NCI-H1092 treated with DMSO at 0.1 percent for 48 hours (cell line): ENCODE data around the gene DYNC2LI1.

ENCODE experiments used
- DNase-seq: peaks from one replicate; lab custom pipeline; 2025; lab: John Stamatoyannopoulos, UW

The DYNC2LI1 gene

DNA sequence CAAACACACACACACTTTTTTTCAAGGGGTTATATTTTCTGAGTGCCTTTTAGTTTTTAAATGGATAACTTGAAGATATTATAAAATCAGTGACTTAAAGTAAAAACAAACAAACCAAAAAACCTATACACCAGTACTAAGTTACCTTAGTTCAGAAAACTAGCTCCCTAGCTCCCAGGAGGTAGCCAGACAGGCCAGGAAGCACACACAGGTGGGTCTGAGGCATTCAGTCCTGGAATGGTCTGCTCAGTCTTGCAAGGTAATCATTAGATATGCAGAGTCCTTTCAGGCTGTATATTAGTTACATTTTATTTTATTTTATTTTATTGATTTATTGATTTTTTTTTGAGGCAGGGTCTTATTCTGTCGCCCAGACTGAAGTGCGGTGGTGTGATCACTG is 10.7 kb upstream of the DYNC2LI1 start:
- no peak for DNase-seq

DNA sequence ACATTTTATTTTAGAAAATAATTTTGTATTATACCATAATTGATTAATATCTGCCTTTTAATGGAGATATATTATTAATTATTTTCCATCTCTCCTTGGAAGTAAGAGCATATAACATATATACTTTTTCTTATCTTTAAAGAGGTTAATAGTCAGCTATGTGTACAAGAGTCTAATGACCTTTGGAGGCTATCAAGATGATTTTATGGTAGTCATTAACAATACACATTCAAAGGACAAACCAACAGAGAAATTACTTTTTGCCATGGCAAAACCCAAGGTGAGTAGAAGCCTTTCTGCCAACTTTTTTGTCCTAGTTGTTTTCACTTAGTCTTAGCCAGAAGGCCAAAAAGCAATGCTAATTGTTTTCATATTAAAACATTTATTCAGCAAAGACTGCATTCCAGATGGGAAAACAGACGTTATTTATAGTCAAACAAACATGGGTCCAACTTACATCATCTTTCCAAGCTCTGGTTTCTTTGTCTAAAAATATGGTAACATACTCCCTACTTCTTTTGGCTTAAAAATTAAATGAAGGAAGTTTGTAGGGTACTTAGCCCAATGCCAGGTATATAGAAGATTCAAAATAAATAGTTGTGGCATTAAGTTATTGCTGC is 9.6 kb upstream of the DYNC2LI1 start:
- no peak for DNase-seq

DNA sequence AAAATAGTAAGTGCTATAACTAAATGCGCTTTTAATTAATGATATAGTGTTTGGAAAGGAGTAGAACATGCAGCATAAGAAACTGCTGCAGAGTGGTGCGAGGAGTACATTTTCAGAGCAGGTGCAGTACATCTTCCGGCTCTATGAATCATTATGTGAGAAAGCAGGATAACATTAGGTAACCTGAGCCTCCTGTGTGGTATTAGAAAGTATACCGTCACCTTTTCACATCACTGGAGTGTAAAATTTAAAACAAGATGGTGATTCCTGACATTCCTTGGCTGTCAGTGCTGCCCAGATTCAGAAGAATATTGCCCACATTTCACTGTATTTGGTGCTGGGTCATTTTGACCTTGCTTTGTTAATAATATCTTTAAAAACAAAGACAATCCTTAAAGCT is 7.8 kb upstream of the DYNC2LI1 start:
- DNase-seq = no peak

DNA sequence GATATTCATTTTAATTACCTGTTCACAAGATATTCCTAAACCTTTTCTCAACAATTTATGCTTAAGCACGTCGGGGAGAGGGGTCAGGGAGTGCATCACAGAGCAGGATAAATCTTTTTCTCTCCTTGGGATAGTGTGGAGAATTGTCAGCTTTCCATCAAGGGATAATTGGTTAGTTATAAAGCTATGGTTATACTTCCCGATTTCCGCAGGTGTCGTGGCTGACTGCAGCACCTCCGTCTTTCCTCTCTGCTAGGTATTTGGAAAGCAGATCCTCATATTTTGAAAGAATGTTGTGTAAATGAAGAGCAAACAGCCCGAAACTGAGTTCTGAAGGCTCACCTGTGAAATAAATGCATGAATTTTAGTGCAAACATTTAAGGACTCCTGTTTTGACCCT is 778 bp downstream of the DYNC2LI1 start:
- DNase-seq = no peak

DNA sequence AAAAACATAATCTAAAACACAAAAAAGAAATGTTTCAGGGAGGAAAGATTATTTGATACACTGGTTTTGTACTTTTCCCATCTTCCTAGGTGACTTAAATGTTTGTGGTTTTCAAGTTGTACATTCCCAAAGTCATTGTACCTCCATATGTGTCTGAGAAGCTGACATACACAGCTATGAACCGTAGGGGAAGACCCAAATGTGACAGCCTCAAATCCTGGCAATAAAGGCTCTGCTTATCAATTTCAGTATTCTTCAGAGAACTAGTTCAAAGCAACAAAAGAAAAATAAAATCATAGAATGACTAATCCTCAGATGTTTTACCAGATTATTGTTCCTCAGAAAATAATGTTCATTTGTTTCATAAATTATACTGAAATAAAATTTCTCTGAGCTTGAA is 2.5 kb downstream of the DYNC2LI1 start:
- DNase-seq = no peak

DNA sequence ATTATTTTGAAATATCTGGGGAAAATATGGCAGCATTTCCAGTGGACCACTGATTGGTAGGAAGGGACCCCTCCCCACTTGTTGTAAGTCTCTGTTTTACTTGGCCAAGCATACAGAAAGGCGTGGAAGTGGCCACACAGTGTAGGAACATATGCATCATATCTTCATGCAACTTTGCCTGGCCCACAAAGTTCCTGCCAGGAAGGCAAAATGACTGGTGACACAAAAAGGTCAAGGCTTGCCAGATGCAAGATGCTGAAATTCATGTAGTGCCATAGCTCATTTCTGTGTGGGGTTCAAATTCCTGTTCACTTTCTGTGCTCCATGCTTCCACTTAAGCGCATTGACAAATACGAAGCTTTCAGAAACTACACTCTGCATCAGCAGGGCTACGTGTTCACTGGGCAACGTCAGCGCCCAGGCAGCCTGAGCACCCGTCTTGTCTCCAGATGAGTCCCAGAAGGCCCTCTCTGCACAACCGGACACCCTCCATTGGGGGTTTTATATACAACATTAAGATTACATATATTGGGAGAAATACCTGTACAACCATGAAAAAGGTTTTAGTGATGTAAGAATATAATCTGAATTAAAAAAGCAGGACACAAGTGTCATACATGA is 3.6 kb downstream of the DYNC2LI1 start:
- DNase-seq = no peak

DNA sequence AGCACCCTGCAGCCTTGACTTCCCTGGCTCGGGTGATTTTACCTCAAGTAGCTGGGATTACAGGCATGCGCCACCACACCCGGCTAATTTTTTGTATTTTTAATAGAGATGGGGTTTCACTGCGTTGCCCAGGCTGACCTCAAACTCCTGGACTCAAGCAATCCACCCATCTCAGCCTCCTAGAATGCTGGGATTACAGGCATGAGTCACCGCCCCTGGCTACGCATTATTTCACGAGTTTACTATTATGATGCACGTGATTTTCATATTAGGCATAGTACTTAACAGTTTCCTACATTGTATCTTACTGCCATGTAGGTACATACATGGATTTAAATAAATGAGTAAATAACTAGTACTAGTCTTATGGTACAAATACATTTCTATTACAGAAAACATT is 4.4 kb downstream of the DYNC2LI1 start:
- DNase-seq = no peak

DNA sequence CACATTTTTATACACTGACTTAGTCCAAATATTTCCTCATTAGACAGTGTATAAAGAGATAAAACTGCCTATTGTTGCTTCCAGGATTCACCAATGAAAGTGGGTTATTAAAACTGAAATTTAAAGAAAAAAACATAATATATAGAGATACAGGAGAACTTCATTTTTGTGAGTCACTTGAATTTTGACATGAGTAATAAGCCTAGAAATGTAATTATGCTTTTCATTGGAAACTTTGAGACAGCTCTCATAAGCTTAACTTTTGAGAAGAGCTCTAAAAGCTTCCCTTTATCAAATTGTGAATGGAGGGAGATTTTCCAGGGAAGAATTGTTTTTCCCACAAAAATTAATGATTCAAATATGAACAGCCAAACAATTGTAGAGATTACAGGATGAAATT is 14.1 kb downstream of the DYNC2LI1 start:
- no peak for DNase-seq

DNA sequence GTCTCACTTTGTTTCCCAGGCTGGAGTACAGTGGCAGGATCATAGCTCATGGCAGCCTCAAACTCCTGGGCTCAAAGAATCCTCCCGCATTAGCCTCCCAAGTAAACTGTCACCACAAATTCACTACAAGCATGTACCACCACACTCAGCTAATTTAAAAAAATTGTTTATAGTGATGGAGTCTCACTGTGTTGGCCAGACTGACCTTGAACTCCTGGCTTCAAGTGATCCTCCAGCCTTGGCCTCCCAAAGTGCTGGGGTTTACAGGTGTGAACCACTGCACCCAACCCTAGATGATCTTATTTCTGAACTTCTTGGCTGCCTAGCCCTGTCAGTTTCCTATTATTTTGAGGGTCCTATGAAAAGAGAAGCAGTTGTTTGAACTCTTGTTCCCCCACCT is 14.8 kb downstream of the DYNC2LI1 start:
- no peak for DNase-seq

DNA sequence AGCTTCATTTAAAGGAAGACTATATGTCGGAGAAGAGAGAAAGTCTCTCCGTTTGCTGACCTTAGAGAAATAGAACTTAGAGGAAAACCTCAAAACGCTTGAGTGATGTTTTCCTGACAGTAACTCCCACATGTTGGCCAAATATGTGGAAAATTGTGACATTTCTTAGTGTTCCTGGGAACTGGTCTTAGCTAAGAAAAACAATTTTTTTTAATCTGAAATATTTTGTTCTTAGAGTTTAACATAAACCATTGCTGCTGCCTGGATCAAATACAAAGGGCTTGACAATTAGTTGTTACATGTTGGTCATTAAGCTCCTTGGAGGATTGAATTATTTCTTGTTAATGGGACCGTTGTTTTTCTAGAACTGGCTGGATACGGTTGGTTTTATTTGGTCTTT is 16.3 kb downstream of the DYNC2LI1 start:
- no peak for DNase-seq

DNA sequence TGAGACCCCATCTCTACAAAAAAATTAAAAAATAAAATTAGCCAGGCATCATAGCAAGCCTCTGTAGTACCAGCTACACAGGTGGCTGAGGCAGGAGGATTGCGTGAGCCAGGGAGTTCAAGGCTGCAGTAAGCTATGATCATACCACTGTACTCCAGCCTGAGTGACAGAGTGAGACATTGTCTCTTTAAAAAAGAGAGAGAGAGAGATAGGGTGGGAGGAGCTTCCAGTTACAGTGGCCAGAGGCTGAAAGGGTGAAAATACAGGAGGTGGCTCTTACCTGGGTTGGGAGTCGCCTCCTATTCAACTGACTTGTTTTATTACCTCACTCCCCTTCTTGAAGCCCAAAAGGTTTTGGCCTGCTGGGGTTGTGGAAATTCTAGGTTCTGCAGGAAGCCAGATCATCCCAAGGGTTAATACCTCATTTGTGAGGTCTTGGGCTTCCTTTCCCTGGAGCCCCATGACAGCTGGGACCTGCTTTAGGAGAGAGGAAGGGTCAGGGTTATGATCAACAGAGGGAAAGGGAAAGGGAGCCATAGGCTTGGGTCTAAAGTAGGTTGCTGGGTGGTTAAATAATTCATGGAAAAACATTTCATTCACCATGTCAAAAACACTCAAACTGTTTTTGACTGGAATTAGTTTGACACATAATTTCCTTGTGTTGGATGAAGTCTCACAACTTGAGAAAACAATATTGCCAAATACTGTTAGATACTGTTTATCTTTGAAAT is 17.4 kb downstream of the DYNC2LI1 start:
- no peak for DNase-seq

DNA sequence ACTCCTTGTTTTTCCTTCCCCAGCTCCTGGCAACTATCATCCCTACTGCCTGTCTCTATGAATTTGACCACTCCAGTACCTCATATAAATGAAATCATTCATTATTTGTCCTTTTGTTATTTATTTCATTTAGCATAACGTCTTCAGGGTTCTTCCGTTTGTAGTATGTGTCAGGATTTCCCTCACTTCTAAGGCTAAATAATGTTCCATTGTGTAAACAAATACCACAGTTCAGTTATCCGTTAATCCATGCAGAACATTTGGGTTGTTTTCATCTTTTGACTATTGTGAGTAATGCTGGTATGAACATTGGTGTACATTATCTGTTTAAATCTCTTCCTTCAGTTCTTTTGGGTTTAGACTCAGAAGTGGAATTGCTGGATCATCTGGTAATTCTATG is 18.8 kb downstream of the DYNC2LI1 start:
- no peak for DNase-seq

DNA sequence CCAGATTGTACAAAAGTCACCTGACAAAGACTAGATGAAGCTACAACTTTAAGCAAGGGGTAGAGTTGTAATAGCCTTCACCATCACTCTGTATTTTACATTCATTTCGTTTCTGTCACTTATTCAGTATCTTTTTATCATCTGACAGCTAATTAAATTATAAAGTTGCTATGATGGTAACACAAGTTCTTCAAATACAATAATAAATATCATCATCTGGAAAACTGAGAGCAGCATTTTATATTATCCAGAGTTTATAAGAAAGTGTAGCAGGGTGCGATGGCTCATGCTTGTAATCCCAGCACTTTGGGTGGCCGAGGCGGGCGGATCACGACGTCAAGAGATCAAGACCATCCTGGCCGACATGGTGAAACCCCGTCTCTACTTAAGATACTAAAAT is 21.1 kb downstream of the DYNC2LI1 start:
- no peak for DNase-seq

DNA sequence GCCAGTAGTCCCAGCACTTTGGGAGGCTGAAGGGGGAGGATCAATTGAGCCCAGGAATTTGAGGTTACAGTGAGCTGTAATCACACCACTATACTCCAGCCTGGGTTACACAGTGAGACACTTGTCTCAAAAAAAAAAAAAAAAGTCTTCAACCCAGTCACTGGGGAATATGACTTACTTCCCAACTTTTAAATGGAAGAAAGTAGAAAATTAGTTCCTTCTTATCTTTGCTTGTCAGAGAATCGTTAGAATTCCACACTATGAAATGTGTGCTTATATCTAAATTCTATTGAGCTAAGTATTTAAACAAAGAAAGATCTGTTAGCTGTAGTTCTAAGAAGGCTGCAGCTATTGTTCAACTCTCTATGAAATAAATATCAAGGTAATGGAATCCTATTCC is 22.4 kb downstream of the DYNC2LI1 start:
- no peak for DNase-seq

DNA sequence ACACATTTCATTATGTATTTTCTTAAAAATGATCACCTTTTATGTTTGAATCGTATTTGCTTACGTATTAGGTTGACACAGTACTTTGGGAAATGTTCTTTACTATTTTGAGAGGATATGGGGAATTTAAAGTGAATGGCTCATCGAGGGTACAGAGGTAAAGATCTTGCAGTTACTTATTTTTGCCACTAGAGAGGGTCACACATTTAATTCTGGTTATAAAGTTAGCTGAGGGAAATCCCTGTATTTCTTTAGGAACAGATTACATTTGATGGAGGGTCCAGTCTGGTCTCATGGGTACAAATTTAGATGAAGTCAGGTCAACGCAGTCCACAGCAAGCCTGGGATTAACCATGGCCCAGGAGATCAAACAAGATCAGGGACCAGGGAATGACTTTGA is 24.5 kb downstream of the DYNC2LI1 start:
- no peak for DNase-seq

DNA sequence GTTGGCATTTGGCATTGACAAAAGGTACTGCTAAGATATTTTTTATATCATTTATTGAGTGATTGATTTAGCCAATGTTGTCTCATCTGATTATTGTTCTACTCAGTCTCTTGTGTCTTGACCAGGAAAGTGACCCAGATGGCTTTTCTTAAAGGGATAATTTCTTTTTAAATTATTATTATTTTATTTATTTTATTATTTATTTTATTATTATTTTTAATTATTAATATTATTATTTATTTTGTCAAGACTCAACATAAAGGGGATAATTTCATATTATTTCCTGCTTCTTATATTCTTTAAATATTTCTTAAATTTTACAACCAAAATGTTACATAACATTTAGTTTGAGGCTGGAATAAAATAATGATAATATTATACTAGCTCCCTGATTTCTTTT is 27.1 kb downstream of the DYNC2LI1 start:
- no peak for DNase-seq

DNA sequence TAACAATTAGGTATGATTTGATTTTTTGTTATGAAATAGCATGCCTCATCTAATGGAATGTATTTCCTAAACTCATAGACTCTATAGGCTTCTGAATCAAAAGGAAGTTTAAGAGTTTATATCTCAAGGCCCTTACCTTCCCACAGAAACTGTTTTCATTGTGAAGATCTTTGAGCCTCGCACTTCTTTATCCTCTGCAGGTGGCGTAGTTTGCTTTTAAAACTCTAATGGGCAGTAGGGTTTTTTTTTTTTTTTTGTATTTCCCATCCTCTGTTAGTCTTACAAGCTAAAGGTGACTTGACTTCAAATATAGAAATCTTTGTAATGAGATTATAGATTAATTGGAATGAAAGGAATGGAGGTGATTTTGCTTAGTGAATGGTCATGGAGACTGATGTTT is 28.3 kb downstream of the DYNC2LI1 start:
- no peak for DNase-seq

DNA sequence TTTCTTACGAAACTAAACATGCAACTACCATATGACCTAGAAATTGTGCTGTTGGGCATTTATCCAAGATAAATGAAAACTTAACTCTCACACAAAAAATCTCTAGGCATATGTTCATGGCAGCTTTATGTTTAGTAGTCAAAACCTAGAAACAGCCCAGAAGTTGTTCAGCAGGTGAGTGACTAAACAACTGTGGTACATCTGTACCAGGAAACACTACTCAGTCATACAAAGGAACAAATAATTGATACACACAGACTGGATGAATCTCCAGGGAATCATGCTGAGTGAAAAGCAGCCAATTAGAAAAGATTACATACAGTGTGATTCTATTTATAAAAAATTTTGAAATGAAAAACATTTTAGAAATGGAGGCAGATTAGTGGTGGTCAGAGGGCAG is 29.3 kb downstream of the DYNC2LI1 start:
- no peak for DNase-seq

DNA sequence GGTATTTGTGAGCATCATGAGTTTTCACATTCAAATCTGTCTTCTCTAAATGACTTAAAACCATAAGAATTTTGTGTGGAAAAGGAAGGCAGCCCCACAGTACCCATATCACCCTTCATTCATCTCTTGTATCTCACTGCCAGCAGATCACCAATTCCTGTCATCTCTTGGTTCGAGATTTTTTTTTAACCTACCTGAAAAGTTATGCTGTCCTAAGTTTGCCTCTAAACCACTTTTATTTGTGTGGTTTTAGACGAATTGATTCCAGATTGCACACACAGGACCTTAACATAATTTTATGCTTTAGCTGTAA is 32.8 kb downstream of the DYNC2LI1 start:
- no peak for DNase-seq

DNA sequence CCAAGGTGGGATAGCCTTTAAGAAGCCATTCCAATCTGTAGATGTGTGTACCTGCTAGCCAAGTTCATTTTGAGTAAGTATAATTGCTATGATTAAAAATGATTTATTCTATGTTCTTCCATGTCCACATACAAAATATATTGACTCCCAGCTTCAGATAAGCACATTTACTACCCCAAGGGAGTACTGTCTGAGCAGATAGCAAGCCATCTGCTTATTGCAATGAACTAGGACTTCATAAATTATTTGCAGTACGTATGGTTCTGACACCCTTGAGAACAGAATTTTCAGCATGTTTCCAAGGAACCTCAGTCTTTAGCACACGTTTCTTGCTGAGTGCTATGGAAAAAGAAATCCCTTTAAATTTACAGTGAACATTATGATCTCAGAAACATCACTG is 36.6 kb downstream of the DYNC2LI1 start:
- no peak for DNase-seq

DNA sequence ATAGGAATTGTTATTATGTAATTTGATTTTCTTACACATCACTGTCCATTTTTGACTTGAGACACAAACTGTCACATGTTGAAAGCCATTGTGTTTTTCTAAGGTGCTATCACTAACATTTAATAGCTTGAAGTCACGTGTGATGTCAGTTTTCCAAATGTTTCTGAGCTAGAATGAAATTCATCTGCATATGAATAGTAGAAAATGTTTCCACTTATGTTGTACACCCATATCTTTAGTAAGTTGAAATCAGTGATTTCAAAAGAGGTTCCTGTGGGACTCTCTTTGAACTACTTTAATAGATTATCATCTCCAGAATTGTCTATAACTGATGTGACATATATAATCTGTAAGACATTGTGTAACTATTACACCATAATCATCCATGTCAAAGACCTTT is 37.0 kb downstream of the DYNC2LI1 start:
- DNase-seq = no peak

DNA sequence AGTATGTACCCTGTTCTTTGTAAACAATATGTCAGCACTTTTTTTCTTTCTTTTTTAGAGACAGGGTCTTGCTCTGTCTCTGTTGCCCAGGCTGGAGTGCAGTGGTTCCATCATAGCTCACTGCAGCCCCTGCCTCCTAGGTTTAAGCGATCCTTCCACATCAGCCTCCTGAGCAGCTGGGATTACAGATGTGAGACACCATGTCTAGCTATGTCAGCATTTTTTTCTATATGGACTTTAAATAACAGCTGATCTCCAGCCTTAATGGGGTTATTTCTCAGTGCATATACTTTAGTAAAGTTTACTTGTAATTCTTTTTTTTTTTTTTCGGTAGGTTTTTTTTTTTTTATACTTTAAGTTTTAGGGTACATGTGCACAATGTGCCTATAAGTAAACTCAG is 38.2 kb downstream of the DYNC2LI1 start:
- DNase-seq = no peak

DNA sequence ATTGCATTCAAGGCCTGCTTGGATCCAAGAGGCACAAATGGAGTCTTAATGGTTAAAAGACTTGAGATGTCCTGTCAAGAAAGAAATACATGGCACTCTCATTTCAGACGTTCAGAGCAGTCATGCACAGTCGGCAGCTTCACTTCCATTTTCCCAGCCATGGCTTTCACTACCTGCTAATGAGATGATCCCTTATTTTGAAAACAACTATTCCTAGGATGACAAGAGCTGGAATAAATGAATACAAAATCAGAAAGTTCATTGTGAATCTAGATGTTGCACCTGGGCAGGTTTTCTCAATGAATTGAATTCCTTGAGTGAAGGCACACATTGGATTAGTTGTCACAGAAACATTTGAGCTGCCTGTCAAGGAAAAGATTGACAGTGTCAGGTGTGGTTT is 39.1 kb downstream of the DYNC2LI1 start:
- DNase-seq = no peak

DNA sequence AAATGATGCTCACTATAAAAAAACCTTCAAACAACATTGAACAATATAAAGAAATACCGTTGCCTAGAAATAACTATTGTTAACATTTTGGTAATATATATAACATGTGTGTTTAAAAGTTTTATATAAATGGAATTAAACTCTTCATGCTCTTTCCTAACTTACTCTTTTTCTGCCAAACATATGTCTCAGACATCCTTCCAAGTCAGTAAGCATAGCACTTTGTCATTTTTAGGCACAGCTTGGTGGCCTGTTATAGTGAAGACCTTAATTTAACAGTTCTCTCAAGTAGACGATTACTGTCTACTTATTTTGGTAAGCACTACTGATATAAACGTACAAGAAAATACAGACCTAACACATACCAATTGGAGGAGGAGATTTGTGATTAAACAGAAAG is 40.9 kb downstream of the DYNC2LI1 start:
- DNase-seq = no peak
